Mesodermal cell (in vitro differentiated cells): ENCODE measurements around the gene PRCP.

Experiments
- H3K27ac ChIP-seq: 2 replicates; pipeline ENCODE4 v1.7.0; 2013; ENCODE audit warnings: mild to moderate bottlenecking, low read depth, low read length, moderate library complexity; ENCODE audit not compliant: severe bottlenecking
- H3K36me3 ChIP-seq: 2 replicates; pipeline ENCODE4 v1.7.1; 2013; ENCODE audit warnings: mild to moderate bottlenecking, low read length, moderate library complexity; ENCODE audit not compliant: control insufficient read depth, insufficient read depth
- H3K4me1 ChIP-seq: one replicate; pipeline ENCODE4 v1.7.1; 2013; ENCODE audit warnings: mild to moderate bottlenecking, low read length; ENCODE audit not compliant: insufficient read depth, control insufficient read depth, poor library complexity, severe bottlenecking
- H3K4me3 ChIP-seq: 2 replicates; pipeline ENCODE4 v1.7.0; 2013; ENCODE audit warnings: low read length, control low read depth, mild to moderate bottlenecking; ENCODE audit not compliant: insufficient read depth, poor library complexity, severe bottlenecking; ENCODE audit errors: extremely low read depth
- H3K9me3 ChIP-seq: 2 replicates; pipeline ENCODE4 v1.7.1; 2013; ENCODE audit warnings: mild to moderate bottlenecking, low read length, moderate library complexity; ENCODE audit not compliant: control insufficient read depth
- WGBS, 2 experiments: methylation state at CpG; one replicate each; pipeline ENCODE4 v1.1.5; 2013; ENCODE audit warnings: missing lambda C conversion rate in 2 of 2; ENCODE audit not compliant: insufficient coverage in 2 of 2; 5-methylcytosine and 5-hydroxymethylcytosine counted together

PRCP gene

GRCh38 chr11:82907371-82907770 lies 7.1 kb upstream of the PRCP start:
- Histone ChIP-seq H3K9me3 (peaks cover 13% of the 10 kb centered on the region), H3K4me3 (no peak overlapping the region), H3K36me3 (peaks cover 15% of the 10 kb centered on the region), H3K4me1 (no peaks in the 10 kb centered on the region), H3K27ac (no peak overlapping the region)
- 100% methylated on average over 1 of the region's 5 CpGs; no CpG with 5 or more reads in 1 of the 2 experiments for WGBS, 2 experiments

- no CpG with 5 or more reads among the region's 2 CpGs for WGBS, 2 experiments
- Histone ChIP-seq H3K4me1 (no peaks in the 10 kb centered on the region), H3K36me3 (peaks cover 10% of the 10 kb centered on the region), H3K27ac (no peak overlapping the region), H3K9me3 (peaks cover 9% of the 10 kb centered on the region), H3K4me3 (no peak overlapping the region)
Measured at GRCh38 chr11:82906931-82907330, 6.7 kb upstream of the PRCP start.

GRCh38 chr11:82906236-82906635 lies 6.0 kb upstream of the PRCP start:
- peaks cover 4% of the 10 kb centered on the region for H3K36me3 ChIP-seq
- H3K4me3 ChIP-seq: no peak overlapping the region
- no CpG with 5 or more reads among the region's 1 CpG for WGBS, 2 experiments
- no peaks in the 10 kb centered on the region for H3K4me1 ChIP-seq
- no peak overlapping the region for H3K27ac ChIP-seq
- peaks cover 2% of the 10 kb centered on the region for H3K9me3 ChIP-seq

GRCh38 chr11:82903843-82904586 lies 3.8 kb upstream of the PRCP start:
- 60% methylated on average over 1 of the region's 3 CpGs; no CpG with 5 or more reads in 1 of the 2 experiments for WGBS, 2 experiments
- no peaks in the 10 kb centered on the region for H3K9me3 ChIP-seq
- H3K36me3 ChIP-seq: no peaks in the 10 kb centered on the region
- H3K4me1 ChIP-seq: no peaks in the 10 kb centered on the region
- H3K4me3 ChIP-seq: no peak overlapping the region
- H3K27ac ChIP-seq: no peak overlapping the region

- Histone ChIP-seq H3K36me3 (no peaks in the 10 kb centered on the region), H3K4me3 (peak overlapping the region; percentile 71), H3K27ac (no peak overlapping the region), H3K9me3 (no peaks in the 10 kb centered on the region), H3K4me1 (no peaks in the 10 kb centered on the region)
- WGBS, 2 experiments: 83 to 85% methylated on average over 3 of the region's 3 CpGs
Measured at GRCh38 chr11:82902880-82903279, 2.6 kb upstream of the PRCP start.

GRCh38 chr11:82901922-82902485 lies 1.8 kb upstream of the PRCP start:
- no peaks in the 10 kb centered on the region for H3K9me3 ChIP-seq
- WGBS, 2 experiments: 0 to 1% methylated on average over 10 to 11 of the region's 15 CpGs
- H3K4me3 ChIP-seq: peak overlapping the region; percentile 71
- H3K27ac ChIP-seq: no peak overlapping the region
- H3K36me3 ChIP-seq: no peaks in the 10 kb centered on the region
- no peaks in the 10 kb centered on the region for H3K4me1 ChIP-seq

- no peaks in the 10 kb centered on the region for H3K4me1 ChIP-seq
- H3K36me3 ChIP-seq: no peaks in the 10 kb centered on the region
- H3K27ac ChIP-seq: peak within 1 kb of the TSS; percentile 60
- H3K4me3 ChIP-seq: peak within 1 kb of the TSS; percentile 71
- H3K9me3 ChIP-seq: no peaks in the 10 kb centered on the region
- 0% methylated on average over 26 to 45 of the region's 49 CpGs for WGBS, 2 experiments
Measured at GRCh38 chr11:82901165-82901921, 1.1 kb upstream of the PRCP start, which contains the start of gene DDIAS. Gene DDIAS, plus strand, starts transcription at chr11:82901736. Its CDS starts 13,003 bp downstream, at chr11:82914739.

GRCh38 chr11:82899957-82900276 lies 313 bp downstream of the PRCP start:
- Histone ChIP-seq H3K4me3 (peak overlapping the region; percentile 71), H3K27ac (peak overlapping the region; percentile 44), H3K4me1 (no peaks in the 10 kb centered on the region), H3K9me3 (no peaks in the 10 kb centered on the region), H3K36me3 (no peaks in the 10 kb centered on the region)
- 0 to 1% methylated on average over 3 to 10 of the region's 11 CpGs for WGBS, 2 experiments

- no peaks in the 10 kb centered on the region for H3K9me3 ChIP-seq
- no peaks in the 10 kb centered on the region for H3K4me1 ChIP-seq
- H3K27ac ChIP-seq: no peak overlapping the region
- peak overlapping the region; percentile 71 for H3K4me3 ChIP-seq
- H3K36me3 ChIP-seq: no peaks in the 10 kb centered on the region
- WGBS, 2 experiments: 43 to 48% methylated on average over 2 to 3 of the region's 3 CpGs
Measured at GRCh38 chr11:82899186-82899820, 927 bp downstream of the PRCP start.

- no peaks in the 10 kb centered on the region for H3K9me3 ChIP-seq
- WGBS, 2 experiments: no CpG with 5 or more reads among the region's 1 CpG
- no peaks in the 10 kb centered on the region for H3K4me1 ChIP-seq
- no peak overlapping the region for H3K27ac ChIP-seq
- peak overlapping the region; percentile 71 for H3K4me3 ChIP-seq
- H3K36me3 ChIP-seq: no peaks in the 10 kb centered on the region
Measured at GRCh38 chr11:82898241-82898640, 2.0 kb downstream of the PRCP start.
